ENCODE results near the gene GP2. TPM values are rescaled to one million over a fixed set of nuclear protein-coding genes. Genes with fewer than 3 reads are reported as not detected.

The GP2 gene
- total RNA-seq, 4 donors from 2014 or later, result 0.44 TPM; not detected in 3

DNA sequence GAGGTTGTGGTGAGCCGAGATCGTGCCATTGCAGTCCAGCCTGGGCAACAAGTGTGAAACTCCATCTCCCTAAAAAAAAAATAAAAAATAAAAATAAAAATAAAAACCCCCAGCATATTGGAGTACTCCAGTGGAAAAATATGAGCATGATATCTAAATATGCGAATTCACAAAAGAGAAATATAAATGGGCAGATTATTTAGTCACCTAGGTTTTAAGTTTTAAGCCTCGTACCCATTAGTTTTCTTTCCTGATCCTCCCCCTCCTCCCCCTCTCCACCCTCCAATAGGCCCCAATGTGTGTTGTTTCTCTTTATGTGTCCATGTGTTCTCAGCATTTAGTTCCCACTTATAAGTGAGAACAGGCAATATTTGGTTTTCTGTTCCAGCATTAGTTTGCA is 62.3 kb downstream of the GP2 start:
- Histone ChIP-seq H3K36me3 (no peaks in the 10 kb centered on the region), H3K4me3 (replicated peaks in 1 of 3) (no peak overlapping the region), H3K27ac (no peak overlapping the region), H3K27me3 (no peaks in the 10 kb centered on the region), H3K4me1 (no peaks in the 10 kb centered on the region), H3K9me3 (no peaks in the 10 kb centered on the region)
- no peak for TF ChIP-seq POLR2A (IDR thresholded peaks at IDR 0.05)
- TF ChIP-seq, protein P1, sequence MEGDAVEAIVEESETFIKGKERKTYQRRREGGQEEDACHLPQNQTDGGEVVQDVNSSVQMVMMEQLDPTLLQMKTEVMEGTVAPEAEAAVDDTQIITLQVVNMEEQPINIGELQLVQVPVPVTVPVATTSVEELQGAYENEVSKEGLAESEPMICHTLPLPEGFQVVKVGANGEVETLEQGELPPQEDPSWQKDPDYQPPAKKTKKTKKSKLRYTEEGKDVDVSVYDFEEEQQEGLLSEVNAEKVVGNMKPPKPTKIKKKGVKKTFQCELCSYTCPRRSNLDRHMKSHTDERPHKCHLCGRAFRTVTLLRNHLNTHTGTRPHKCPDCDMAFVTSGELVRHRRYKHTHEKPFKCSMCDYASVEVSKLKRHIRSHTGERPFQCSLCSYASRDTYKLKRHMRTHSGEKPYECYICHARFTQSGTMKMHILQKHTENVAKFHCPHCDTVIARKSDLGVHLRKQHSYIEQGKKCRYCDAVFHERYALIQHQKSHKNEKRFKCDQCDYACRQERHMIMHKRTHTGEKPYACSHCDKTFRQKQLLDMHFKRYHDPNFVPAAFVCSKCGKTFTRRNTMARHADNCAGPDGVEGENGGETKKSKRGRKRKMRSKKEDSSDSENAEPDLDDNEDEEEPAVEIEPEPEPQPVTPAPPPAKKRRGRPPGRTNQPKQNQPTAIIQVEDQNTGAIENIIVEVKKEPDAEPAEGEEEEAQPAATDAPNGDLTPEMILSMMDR (IDR thresholded peaks at IDR 0.05), result no peak
- intact Hi-C loops (cut with DNase I), result no loop called here
- 85 to 90% methylated on average over 4 of the region's 4 CpGs for WGBS, 2 donors
- no peak for DNase-seq

DNA sequence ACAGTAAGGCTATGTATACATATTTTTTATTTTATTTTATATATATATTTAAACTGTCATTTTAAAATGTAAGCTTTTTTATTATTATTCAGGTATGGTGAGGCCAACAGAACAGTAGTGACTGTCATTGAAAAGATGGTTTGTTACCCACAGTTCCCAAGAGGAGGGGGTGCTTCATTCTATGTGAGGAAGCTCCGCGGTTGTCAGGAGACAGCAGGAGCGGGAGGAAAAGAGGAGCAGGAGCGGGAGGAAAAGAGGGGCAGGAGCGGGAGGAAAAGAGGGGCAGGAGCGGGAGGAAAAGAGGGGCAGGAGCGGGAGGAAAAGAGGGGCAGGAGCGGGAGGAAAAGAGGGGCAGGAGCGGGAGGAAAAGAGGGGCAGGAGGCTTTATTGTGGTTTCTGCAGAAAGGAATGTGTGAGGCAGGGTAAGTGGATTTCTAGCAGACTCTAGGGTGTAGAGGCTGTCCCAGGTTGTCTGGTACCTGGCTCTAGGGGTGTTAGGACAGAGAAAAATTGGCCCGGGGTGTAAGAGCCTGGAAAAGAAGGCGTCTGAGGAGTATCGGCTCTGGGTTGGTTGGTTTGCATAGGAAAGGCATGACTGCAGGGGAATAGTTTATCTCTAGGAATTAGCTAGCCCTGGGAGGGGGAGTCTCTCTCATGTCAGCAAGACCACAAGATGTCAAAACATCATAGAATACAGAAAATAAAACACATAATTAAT is 64.0 kb downstream of the GP2 start:
- intact Hi-C loops (cut with DNase I), result no loop called here

DNA sequence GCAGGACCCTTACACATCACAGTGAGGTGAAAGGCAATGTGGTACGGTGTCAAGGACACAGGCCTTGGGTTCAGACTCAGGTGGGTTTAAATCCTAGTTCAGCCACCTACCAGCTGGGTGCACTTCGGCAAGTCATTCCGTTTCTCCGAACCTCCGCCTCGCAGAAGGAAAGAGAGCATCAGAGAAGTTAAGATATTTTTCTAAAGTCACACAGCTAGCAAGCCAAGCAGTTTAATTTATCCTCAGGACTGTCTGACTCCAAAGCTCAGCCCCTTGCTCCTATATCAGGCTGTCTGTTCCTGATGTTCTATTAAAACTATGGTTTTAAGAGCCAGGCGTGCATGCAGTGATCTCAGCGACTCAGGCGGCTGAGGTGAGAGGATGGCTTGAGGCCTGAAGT is 65.1 kb downstream of the GP2 start:
- Histone ChIP-seq H3K9me3 (no peaks in the 10 kb centered on the region), H3K4me1 (no peaks in the 10 kb centered on the region), H3K36me3 (no peaks in the 10 kb centered on the region), H3K27me3 (no peaks in the 10 kb centered on the region), H3K27ac (no peak overlapping the region), H3K4me3 (replicated peaks in 1 of 3) (no peak overlapping the region)
- DNase-seq, result no peak
- no peak for TF ChIP-seq POLR2A (IDR thresholded peaks at IDR 0.05)
- TF ChIP-seq, protein P1 (IDR thresholded peaks at IDR 0.05), result no peak
- intact Hi-C loops (cut with DNase I), result no loop called here
- WGBS, 2 donors, result 91 to 96% methylated on average over 9 of the region's 9 CpGs

More for the DNA sequence above, 64.0 kb downstream of the GP2 start:
- TF ChIP-seq, protein P1 (IDR thresholded peaks at IDR 0.05), result no peak
- no peak for TF ChIP-seq POLR2A (IDR thresholded peaks at IDR 0.05)
- 74 to 79% methylated on average over 12 of the region's 12 CpGs for whole genome bisulfite sequencing, 2 donors
- Histone ChIP-seq H3K4me3 (replicated peaks in 1 of 3) (no peak overlapping the region), H3K36me3 (no peaks in the 10 kb centered on the region), H3K9me3 (no peaks in the 10 kb centered on the region), H3K27me3 (no peaks in the 10 kb centered on the region), H3K4me1 (no peaks in the 10 kb centered on the region), H3K27ac (no peak overlapping the region)
- no peak for DNase-seq

DNA sequence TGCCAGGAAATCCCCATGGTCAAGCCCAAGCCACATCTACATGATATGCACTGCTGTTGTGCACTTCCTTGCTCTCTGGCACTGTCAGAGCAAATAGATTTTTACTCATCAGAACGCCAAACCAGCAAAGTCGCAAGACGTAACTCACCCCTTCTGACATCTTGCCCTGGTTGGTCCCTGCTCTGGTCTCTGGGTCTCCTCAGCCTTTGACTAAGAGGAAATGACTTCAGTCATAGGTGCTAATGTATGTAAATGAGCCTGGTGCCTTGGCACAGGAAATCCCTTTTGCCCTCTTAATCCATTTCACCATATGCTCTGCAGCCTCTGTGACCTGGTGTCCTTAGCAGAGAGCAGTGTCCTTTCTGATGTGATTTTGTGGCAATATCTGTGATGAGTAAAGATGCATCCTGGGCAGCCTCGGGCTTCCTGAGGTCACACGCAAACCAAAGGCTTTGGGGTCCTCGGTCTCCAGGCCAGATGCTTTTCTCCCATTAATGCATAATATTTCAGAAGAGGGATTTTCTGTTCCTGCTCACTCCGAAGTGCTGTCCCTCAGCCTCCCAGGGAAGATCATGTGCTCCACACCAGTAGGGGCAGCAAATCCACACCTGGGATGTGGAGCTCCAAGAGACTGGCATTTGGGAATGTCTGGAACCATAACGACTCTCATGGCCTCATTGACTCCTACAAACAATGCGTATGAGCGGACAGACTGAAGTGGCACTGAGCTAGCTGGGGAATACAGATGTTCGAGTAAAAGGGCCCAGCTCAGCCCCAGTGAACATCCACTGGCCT is 66.9 kb downstream of the GP2 start:
- Histone ChIP-seq H3K27me3 (no peaks in the 10 kb centered on the region), H3K4me1 (no peaks in the 10 kb centered on the region), H3K9me3 (no peaks in the 10 kb centered on the region), H3K36me3 (no peaks in the 10 kb centered on the region), H3K27ac (no peak overlapping the region), H3K4me3 (replicated peaks in 1 of 3) (no peak overlapping the region)
- no peak for DNase-seq
- WGBS, 2 donors, result 68 to 70% methylated on average over 11 of the region's 11 CpGs
- intact Hi-C loops (cut with DNase I), result no loop called here
- no peak for TF ChIP-seq POLR2A (IDR thresholded peaks at IDR 0.05)
- TF ChIP-seq, protein P1 (IDR thresholded peaks at IDR 0.05), result no peak

Other genes starting within 250 kb of the GP2 start
- gene UMOD, start 25.2 kb upstream of the GP2 start, total RNA-seq, result not detected
- gene PDILT, start 77.2 kb upstream of the GP2 start, total RNA-seq, result not detected
- gene ACSM5, start 82.0 kb upstream of the GP2 start, total RNA-seq, result 1 to 10 TPM; 5.6 to 9.6 (median 8.0) TPM
- gene ACSM2A, start 124.0 kb upstream of the GP2 start, total RNA-seq, result under 1 TPM in 2 of 4 donors, not detected in 2; 0.20 to 0.56 TPM
- 1 to 10 TPM in 1 of 4 donors, under 1 TPM in 2, not detected in 1; 0.27 to 2.3 (median 0.33) TPM for gene ACSM2B, start 248.9 kb upstream of the GP2 start, total RNA-seq